ENCODE data around the gene GHR.

Gene GHR

DNA sequence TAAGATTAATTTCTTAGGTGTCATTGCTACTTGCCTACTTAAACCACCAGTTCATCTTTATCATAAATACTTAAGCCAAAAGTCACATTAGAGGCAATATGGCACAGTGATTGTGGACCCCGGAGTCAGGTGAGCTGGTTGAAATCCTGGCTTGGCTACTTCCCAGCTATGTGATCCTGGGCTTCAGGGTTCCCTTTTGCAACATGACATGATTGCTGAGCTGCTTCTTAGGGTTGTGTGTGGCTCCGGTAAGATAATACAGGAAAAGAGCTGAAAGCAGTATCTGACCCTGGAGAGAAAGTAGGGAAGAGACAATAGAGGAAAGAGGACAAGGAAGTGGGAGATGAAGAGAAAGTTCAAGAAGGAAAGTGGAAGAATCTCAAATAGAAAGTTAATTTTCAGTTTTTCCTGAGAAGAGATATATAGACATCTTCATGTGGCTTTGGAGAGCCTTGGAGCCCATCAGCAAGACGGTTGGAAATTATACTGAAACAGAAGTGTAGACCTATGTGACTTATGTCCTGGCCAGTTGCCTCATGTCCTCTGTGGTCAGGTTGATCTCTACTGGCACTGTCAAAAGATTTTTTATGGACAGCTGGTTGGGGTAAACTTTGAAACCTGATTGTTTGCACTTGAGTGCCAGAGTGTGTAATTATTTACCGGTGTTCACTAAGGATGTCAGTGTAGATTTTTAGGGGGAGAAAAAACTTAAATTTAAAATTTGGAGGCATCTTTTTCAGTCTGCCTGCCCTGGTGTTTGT, 93.2 kb downstream of the GHR start:
- DNase-seq = no peak
- no peaks in the 10 kb centered on the region for H3K4me1 ChIP-seq (ENCODE audit: low read length)
- no peak overlapping the region for H3K27ac ChIP-seq (ENCODE audit: low read length)
- no peak overlapping the region for H3K9ac ChIP-seq (ENCODE audit: low read length)
- H4K20me1 ChIP-seq (ENCODE audit: insufficient read depth, low read length) = no peaks in the 10 kb centered on the region
- no peaks in the 10 kb centered on the region for H3K79me2 ChIP-seq (ENCODE audit: low read length)
- H3K9me3 ChIP-seq (replicated peaks; ENCODE audit: insufficient read depth, low read length) = no peaks in the 10 kb centered on the region
- no peaks in the 10 kb centered on the region for H3K9me2 ChIP-seq (replicated peaks; ENCODE audit: insufficient read depth, low read length)
- TF ChIP-seq EZH2phosphoT487 (IDR thresholded peaks at IDR 0.05; ENCODE audit: low read length) (no peak), EZH2 (optimal IDR thresholded peaks at IDR 0.05; ENCODE audit: low read depth, low read length) (no peak)
- no peaks in the 10 kb centered on the region for H3K36me3 ChIP-seq (replicated peaks; ENCODE audit: insufficient read depth, low read length)
- H3K27me3 ChIP-seq (replicated peaks; ENCODE audit: insufficient read depth, low read length) = no peaks in the 10 kb centered on the region
- H3F3A ChIP-seq (ENCODE audit: insufficient read depth, low read length) = no peaks in the 10 kb centered on the region
- no peak overlapping the region for H2AFZ ChIP-seq (ENCODE audit: low read length)
- H3K4me3 ChIP-seq (ENCODE audit: low read length) = no peak overlapping the region
- no peak overlapping the region for H3K4me2 ChIP-seq (ENCODE audit: low read depth, low read length)

- Histone ChIP-seq H3K9me3 (replicated peaks; ENCODE audit: insufficient read depth, low read length) (no peaks in the 10 kb centered on the region), H3K79me2 (ENCODE audit: low read length) (no peaks in the 10 kb centered on the region), H3K9ac (ENCODE audit: low read length) (no peak overlapping the region), H2AFZ (ENCODE audit: low read length) (no peak overlapping the region), H4K20me1 (ENCODE audit: insufficient read depth, low read length) (no peaks in the 10 kb centered on the region), H3F3A (ENCODE audit: insufficient read depth, low read length) (no peaks in the 10 kb centered on the region), H3K4me3 (ENCODE audit: low read length) (no peak overlapping the region), H3K27ac (ENCODE audit: low read length) (no peak overlapping the region), H3K27me3 (replicated peaks; ENCODE audit: insufficient read depth, low read length) (no peaks in the 10 kb centered on the region), H3K9me2 (replicated peaks; ENCODE audit: insufficient read depth, low read length) (no peaks in the 10 kb centered on the region), H3K36me3 (replicated peaks; ENCODE audit: insufficient read depth, low read length) (no peaks in the 10 kb centered on the region), H3K4me2 (ENCODE audit: low read depth, low read length) (no peak overlapping the region), H3K4me1 (ENCODE audit: low read length) (no peaks in the 10 kb centered on the region)
- no peak for DNase-seq
- TF ChIP-seq EZH2 (optimal IDR thresholded peaks at IDR 0.05; ENCODE audit: low read depth, low read length) (no peak), EZH2phosphoT487 (IDR thresholded peaks at IDR 0.05; ENCODE audit: low read length) (no peak)
- TF ChIP-seq, protein P1, sequence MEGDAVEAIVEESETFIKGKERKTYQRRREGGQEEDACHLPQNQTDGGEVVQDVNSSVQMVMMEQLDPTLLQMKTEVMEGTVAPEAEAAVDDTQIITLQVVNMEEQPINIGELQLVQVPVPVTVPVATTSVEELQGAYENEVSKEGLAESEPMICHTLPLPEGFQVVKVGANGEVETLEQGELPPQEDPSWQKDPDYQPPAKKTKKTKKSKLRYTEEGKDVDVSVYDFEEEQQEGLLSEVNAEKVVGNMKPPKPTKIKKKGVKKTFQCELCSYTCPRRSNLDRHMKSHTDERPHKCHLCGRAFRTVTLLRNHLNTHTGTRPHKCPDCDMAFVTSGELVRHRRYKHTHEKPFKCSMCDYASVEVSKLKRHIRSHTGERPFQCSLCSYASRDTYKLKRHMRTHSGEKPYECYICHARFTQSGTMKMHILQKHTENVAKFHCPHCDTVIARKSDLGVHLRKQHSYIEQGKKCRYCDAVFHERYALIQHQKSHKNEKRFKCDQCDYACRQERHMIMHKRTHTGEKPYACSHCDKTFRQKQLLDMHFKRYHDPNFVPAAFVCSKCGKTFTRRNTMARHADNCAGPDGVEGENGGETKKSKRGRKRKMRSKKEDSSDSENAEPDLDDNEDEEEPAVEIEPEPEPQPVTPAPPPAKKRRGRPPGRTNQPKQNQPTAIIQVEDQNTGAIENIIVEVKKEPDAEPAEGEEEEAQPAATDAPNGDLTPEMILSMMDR (IDR thresholded peaks at IDR 0.05; ENCODE audit: low read length) = no peak
Observed at GRCh38 chr5:42517164-42517563, 93.9 kb downstream of the GHR start.

GRCh38 chr5:42518595-42519221, 95.5 kb downstream of the GHR start:
- Histone ChIP-seq H3K36me3 (replicated peaks; ENCODE audit: insufficient read depth, low read length) (no peaks in the 10 kb centered on the region), H3K9me2 (replicated peaks; ENCODE audit: insufficient read depth, low read length) (no peaks in the 10 kb centered on the region), H3K27me3 (replicated peaks; ENCODE audit: insufficient read depth, low read length) (no peaks in the 10 kb centered on the region), H4K20me1 (ENCODE audit: insufficient read depth, low read length) (no peaks in the 10 kb centered on the region), H3K4me1 (ENCODE audit: low read length) (no peaks in the 10 kb centered on the region), H3K9ac (ENCODE audit: low read length) (no peak overlapping the region), H3K79me2 (ENCODE audit: low read length) (no peaks in the 10 kb centered on the region), H2AFZ (ENCODE audit: low read length) (no peak overlapping the region), H3F3A (ENCODE audit: insufficient read depth, low read length) (no peaks in the 10 kb centered on the region), H3K9me3 (replicated peaks; ENCODE audit: insufficient read depth, low read length) (no peaks in the 10 kb centered on the region), H3K4me3 (ENCODE audit: low read length) (no peak overlapping the region), H3K4me2 (ENCODE audit: low read depth, low read length) (no peak overlapping the region), H3K27ac (ENCODE audit: low read length) (no peak overlapping the region)
- no peak for TF ChIP-seq EZH2 (optimal IDR thresholded peaks at IDR 0.05; ENCODE audit: low read depth, low read length)
- TF ChIP-seq, protein P1 (IDR thresholded peaks at IDR 0.05; ENCODE audit: low read length) = no peak
- TF ChIP-seq EZH2phosphoT487 (IDR thresholded peaks at IDR 0.05; ENCODE audit: low read length) = no peak
- no peak for DNase-seq

DNA sequence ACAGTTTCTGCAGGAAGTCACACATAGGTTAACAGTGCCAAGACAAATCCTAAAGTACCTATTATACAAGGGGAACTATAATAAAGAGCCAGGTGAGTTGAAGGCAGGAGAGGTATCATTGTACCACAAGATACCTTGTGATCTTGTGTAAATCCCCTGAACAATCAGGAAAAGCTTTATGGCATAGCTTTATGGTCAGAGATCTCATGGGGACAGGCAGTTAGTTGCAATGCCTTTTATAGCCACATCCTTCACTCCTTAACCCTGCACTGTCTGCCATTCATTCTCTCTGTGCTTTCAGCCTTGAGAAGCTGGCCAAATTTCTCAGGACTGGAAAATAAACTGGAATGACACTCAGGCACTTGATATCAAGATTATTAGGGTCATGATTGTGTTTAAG, 97.0 kb downstream of the GHR start:
- Histone ChIP-seq H2AFZ (ENCODE audit: low read length) (no peak overlapping the region), H3K4me2 (ENCODE audit: low read depth, low read length) (no peak overlapping the region), H3K27me3 (replicated peaks; ENCODE audit: insufficient read depth, low read length) (no peaks in the 10 kb centered on the region), H4K20me1 (ENCODE audit: insufficient read depth, low read length) (no peaks in the 10 kb centered on the region), H3K4me3 (ENCODE audit: low read length) (no peak overlapping the region), H3K9me2 (replicated peaks; ENCODE audit: insufficient read depth, low read length) (no peaks in the 10 kb centered on the region), H3K36me3 (replicated peaks; ENCODE audit: insufficient read depth, low read length) (no peaks in the 10 kb centered on the region), H3F3A (ENCODE audit: insufficient read depth, low read length) (no peaks in the 10 kb centered on the region), H3K27ac (ENCODE audit: low read length) (no peak overlapping the region), H3K4me1 (ENCODE audit: low read length) (no peaks in the 10 kb centered on the region), H3K9ac (ENCODE audit: low read length) (no peak overlapping the region), H3K9me3 (replicated peaks; ENCODE audit: insufficient read depth, low read length) (no peaks in the 10 kb centered on the region), H3K79me2 (ENCODE audit: low read length) (no peaks in the 10 kb centered on the region)
- DNase-seq = no peak
- TF ChIP-seq EZH2phosphoT487 (IDR thresholded peaks at IDR 0.05; ENCODE audit: low read length) (no peak), EZH2 (optimal IDR thresholded peaks at IDR 0.05; ENCODE audit: low read depth, low read length) (no peak)
